GM19351 (cell line): ENCODE results near the gene APC2.

ENCODE experiments used
- ATAC-seq: cut with Tn5 transposase; IDR thresholded peaks from one replicate; pipeline ENCODE4 v1.9.1; 2021; ENCODE audit warnings: mild to moderate bottlenecking, moderate library complexity; ENCODE audit not compliant: unreplicated experiment

APC2 gene

GRCh38 chr19:1460033-1460995, 10.4 kb downstream of the APC2 start:
- no peak for ATAC-seq

GRCh38 chr19:1461862-1462261, 11.9 kb downstream of the APC2 start:
- no peak for ATAC-seq

GRCh38 chr19:1465191-1466016, 15.5 kb downstream of the APC2 start:
- no peak for ATAC-seq

- ATAC-seq = no peak
Measured at GRCh38 chr19:1466018-1466460, 16.1 kb downstream of the APC2 start.

GRCh38 chr19:1466461-1467214, 16.7 kb downstream of the APC2 start:
- ATAC-seq = no peak

GRCh38 chr19:1467215-1467489, 17.2 kb downstream of the APC2 start:
- ATAC-seq = no peak

GRCh38 chr19:1467490-1468273, 17.8 kb downstream of the APC2 start:
- no peak for ATAC-seq

GRCh38 chr19:1468274-1468820, 18.4 kb downstream of the APC2 start:
- ATAC-seq = no peak

GRCh38 chr19:1468821-1469254, 18.9 kb downstream of the APC2 start:
- ATAC-seq = no peak

- no peak for ATAC-seq
Measured at GRCh38 chr19:1469255-1470054, 19.5 kb downstream of the APC2 start.

- no peak for ATAC-seq
Measured at GRCh38 chr19:1470055-1470304, 20.1 kb downstream of the APC2 start.

GRCh38 chr19:1470305-1471009, 20.5 kb downstream of the APC2 start:
- ATAC-seq = no peak

GRCh38 chr19:1471010-1471514, 21.1 kb downstream of the APC2 start:
- ATAC-seq = no peak

- ATAC-seq = no peak
Measured at GRCh38 chr19:1471515-1472160, 21.7 kb downstream of the APC2 start.

- no peak for ATAC-seq
Measured at GRCh38 chr19:1472231-1473084, 22.5 kb downstream of the APC2 start.

GRCh38 chr19:1473085-1473851, 23.3 kb downstream of the APC2 start:
- no peak for ATAC-seq
